ENCODE measurements around the gene SEC23A. TPM values are rescaled to one million over a fixed set of nuclear protein-coding genes. Genes with fewer than 3 reads are reported as not detected.

SEC23A gene
- total and polyA plus RNA-seq, 2 of the 13 experiments (the other 11 are each of a cell fraction or from before 2014, with no cell fraction given): 403 to 887 TPM

DNA sequence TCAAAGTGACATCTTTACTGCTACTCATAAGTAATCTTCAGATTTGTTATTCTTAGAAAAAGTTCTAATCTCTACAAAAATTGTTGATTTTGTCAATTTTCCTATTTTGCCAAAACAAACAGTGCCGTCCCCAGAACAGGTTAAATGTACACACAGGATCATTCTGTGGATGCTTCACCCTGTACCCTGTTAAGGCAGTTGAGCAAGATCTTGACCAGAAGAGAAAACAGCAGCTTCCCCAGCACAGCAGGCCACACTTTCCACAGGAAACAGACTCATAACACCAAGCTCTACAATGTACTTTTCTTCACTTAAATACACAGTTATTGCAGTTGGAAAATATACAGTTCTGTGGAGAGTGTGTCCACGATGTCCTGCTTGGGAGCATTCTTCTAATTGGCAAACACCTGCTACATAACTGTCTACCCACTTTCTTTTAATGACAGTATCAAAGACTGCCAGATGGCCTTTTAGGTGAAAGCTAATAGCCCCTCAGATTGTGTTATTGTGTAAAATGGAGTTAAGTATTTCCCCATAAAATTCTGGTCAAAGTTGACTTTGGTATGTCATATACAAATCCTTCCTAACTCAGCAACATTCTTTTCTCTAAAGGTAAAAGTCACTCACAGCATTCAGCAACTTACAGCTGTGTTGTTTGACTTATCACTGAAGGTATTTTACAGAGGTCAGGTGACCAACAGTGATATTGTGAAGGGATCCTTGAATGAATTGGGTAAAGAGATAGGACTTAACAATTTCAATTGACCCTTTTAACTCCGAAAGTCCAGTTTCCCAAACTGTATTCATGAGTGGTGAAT is 77.0 kb downstream of the SEC23A start (continued):
- TF ChIP-seq, protein P1, sequence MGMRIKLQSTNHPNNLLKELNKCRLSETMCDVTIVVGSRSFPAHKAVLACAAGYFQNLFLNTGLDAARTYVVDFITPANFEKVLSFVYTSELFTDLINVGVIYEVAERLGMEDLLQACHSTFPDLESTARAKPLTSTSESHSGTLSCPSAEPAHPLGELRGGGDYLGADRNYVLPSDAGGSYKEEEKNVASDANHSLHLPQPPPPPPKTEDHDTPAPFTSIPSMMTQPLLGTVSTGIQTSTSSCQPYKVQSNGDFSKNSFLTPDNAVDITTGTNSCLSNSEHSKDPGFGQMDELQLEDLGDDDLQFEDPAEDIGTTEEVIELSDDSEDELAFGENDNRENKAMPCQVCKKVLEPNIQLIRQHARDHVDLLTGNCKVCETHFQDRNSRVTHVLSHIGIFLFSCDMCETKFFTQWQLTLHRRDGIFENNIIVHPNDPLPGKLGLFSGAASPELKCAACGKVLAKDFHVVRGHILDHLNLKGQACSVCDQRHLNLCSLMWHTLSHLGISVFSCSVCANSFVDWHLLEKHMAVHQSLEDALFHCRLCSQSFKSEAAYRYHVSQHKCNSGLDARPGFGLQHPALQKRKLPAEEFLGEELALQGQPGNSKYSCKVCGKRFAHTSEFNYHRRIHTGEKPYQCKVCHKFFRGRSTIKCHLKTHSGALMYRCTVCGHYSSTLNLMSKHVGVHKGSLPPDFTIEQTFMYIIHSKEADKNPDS (CRISPR knock-in tag; IDR thresholded peaks at IDR 0.05): no peak
- TF ChIP-seq, protein P2, sequence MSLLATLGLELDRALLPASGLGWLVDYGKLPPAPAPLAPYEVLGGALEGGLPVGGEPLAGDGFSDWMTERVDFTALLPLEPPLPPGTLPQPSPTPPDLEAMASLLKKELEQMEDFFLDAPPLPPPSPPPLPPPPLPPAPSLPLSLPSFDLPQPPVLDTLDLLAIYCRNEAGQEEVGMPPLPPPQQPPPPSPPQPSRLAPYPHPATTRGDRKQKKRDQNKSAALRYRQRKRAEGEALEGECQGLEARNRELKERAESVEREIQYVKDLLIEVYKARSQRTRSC (CRISPR knock-in tag; IDR thresholded peaks at IDR 0.05; ENCODE audit: low read depth): no peak
- TF ChIP-seq CENPT (CRISPR knock-in tag; IDR thresholded peaks at IDR 0.05; ENCODE audit: low read depth) (no peak), ZBTB8A (CRISPR knock-in tag; IDR thresholded peaks at IDR 0.05; ENCODE audit: borderline replicate concordance, low read depth) (no peak), YY1 (IDR thresholded peaks at IDR 0.05; ENCODE audit: insufficient read depth, insufficient replicate concordance, low read depth, low read length) (peak; percentile 38), NPAS2 (CRISPR knock-in tag; IDR thresholded peaks at IDR 0.05; ENCODE audit: borderline replicate concordance) (no peak), REL (CRISPR knock-in tag; conservative IDR thresholded peaks at IDR 0.05) (no peak), GATA4 (IDR thresholded peaks at IDR 0.05; ENCODE audit: borderline replicate concordance, low read depth) (peak; percentile 94), ZNF264 (CRISPR knock-in tag; IDR thresholded peaks at IDR 0.05) (peak; percentile 77)
- TF ChIP-seq, protein P3, sequence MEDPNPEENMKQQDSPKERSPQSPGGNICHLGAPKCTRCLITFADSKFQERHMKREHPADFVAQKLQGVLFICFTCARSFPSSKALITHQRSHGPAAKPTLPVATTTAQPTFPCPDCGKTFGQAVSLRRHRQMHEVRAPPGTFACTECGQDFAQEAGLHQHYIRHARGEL (CRISPR knock-in tag; IDR thresholded peaks at IDR 0.05): no peak
- TF ChIP-seq, protein P4, sequence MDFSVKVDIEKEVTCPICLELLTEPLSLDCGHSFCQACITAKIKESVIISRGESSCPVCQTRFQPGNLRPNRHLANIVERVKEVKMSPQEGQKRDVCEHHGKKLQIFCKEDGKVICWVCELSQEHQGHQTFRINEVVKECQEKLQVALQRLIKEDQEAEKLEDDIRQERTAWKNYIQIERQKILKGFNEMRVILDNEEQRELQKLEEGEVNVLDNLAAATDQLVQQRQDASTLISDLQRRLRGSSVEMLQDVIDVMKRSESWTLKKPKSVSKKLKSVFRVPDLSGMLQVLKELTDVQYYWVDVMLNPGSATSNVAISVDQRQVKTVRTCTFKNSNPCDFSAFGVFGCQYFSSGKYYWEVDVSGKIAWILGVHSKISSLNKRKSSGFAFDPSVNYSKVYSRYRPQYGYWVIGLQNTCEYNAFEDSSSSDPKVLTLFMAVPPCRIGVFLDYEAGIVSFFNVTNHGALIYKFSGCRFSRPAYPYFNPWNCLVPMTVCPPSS (IDR thresholded peaks at IDR 0.05): no peak
- TF ChIP-seq, protein P5, sequence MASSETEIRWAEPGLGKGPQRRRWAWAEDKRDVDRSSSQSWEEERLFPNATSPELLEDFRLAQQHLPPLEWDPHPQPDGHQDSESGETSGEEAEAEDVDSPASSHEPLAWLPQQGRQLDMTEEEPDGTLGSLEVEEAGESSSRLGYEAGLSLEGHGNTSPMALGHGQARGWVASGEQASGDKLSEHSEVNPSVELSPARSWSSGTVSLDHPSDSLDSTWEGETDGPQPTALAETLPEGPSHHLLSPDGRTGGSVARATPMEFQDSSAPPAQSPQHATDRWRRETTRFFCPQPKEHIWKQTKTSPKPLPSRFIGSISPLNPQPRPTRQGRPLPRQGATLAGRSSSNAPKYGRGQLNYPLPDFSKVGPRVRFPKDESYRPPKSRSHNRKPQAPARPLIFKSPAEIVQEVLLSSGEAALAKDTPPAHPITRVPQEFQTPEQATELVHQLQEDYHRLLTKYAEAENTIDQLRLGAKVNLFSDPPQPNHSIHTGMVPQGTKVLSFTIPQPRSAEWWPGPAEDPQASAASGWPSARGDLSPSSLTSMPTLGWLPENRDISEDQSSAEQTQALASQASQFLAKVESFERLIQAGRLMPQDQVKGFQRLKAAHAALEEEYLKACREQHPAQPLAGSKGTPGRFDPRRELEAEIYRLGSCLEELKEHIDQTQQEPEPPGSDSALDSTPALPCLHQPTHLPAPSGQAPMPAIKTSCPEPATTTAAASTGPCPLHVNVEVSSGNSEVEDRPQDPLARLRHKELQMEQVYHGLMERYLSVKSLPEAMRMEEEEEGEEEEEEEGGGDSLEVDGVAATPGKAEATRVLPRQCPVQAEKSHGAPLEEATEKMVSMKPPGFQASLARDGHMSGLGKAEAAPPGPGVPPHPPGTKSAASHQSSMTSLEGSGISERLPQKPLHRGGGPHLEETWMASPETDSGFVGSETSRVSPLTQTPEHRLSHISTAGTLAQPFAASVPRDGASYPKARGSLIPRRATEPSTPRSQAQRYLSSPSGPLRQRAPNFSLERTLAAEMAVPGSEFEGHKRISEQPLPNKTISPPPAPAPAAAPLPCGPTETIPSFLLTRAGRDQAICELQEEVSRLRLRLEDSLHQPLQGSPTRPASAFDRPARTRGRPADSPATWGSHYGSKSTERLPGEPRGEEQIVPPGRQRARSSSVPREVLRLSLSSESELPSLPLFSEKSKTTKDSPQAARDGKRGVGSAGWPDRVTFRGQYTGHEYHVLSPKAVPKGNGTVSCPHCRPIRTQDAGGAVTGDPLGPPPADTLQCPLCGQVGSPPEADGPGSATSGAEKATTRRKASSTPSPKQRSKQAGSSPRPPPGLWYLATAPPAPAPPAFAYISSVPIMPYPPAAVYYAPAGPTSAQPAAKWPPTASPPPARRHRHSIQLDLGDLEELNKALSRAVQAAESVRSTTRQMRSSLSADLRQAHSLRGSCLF (CRISPR knock-in tag; IDR thresholded peaks at IDR 0.05; ENCODE audit: borderline replicate concordance): no peak
- TF ChIP-seq, protein P6, sequence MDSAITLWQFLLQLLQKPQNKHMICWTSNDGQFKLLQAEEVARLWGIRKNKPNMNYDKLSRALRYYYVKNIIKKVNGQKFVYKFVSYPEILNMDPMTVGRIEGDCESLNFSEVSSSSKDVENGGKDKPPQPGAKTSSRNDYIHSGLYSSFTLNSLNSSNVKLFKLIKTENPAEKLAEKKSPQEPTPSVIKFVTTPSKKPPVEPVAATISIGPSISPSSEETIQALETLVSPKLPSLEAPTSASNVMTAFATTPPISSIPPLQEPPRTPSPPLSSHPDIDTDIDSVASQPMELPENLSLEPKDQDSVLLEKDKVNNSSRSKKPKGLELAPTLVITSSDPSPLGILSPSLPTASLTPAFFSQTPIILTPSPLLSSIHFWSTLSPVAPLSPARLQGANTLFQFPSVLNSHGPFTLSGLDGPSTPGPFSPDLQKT (CRISPR knock-in tag; IDR thresholded peaks at IDR 0.05; ENCODE audit: borderline replicate concordance): no peak
- TF ChIP-seq, protein P7, sequence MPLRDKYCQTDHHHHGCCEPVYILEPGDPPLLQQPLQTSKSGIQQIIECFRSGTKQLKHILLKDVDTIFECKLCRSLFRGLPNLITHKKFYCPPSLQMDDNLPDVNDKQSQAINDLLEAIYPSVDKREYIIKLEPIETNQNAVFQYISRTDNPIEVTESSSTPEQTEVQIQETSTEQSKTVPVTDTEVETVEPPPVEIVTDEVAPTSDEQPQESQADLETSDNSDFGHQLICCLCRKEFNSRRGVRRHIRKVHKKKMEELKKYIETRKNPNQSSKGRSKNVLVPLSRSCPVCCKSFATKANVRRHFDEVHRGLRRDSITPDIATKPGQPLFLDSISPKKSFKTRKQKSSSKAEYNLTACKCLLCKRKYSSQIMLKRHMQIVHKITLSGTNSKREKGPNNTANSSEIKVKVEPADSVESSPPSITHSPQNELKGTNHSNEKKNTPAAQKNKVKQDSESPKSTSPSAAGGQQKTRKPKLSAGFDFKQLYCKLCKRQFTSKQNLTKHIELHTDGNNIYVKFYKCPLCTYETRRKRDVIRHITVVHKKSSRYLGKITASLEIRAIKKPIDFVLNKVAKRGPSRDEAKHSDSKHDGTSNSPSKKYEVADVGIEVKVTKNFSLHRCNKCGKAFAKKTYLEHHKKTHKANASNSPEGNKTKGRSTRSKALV (CRISPR knock-in tag; IDR thresholded peaks at IDR 0.05): peak; percentile 46
